Measurements from ENCODE around the gene RANBP1. TPM values are rescaled to one million over a fixed set of nuclear protein-coding genes. Genes with fewer than 3 reads are reported as not detected.

Gene RANBP1
- total and polyA plus RNA-seq, 11 donors, result 29.3 to 85.3 (median 41.5) TPM

DNA sequence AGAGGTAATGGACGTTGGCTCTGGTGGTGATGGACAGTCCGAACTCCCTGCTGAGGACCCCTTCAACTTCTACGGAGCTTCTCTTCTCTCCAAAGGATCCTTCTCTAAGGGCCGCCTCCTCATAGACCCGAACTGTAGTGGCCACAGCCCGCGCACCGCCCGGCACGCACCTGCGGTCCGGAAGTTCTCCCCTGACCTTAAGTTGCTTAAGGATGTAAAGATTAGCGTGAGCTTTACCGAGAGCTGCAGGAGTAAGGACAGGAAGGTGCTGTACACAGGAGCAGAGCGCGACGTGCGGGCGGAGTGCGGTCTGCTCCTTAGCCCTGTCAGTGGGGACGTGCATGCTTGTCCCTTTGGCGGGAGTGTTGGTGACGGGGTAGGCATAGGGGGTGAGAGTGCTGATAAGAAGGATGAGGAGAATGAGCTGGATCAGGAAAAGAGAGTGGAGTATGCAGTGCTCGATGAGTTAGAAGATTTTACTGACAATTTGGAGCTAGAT is 29.8 kb upstream of the RANBP1 start:
- Histone ChIP-seq H3K4me3 (no peak overlapping the region), H3K27me3 (no peaks in the 10 kb centered on the region), H3K9me3 (no peaks in the 10 kb centered on the region), H3K36me3 (peaks cover 7 to 60% (median 56%) of the 10 kb centered on the region in 9 donors), H3K4me1 (peaks cover 3 to 46% (median 37%) of the 10 kb centered on the region in 12 donors), H3K27ac (no peak overlapping the region)
- DNase-seq, result peak in 2 of 5 donors; percentile 8 to 16
- no peak for ATAC-seq
- TF ChIP-seq POLR2A (IDR thresholded peaks at IDR 0.05), result no peak
- TF ChIP-seq, protein P1, sequence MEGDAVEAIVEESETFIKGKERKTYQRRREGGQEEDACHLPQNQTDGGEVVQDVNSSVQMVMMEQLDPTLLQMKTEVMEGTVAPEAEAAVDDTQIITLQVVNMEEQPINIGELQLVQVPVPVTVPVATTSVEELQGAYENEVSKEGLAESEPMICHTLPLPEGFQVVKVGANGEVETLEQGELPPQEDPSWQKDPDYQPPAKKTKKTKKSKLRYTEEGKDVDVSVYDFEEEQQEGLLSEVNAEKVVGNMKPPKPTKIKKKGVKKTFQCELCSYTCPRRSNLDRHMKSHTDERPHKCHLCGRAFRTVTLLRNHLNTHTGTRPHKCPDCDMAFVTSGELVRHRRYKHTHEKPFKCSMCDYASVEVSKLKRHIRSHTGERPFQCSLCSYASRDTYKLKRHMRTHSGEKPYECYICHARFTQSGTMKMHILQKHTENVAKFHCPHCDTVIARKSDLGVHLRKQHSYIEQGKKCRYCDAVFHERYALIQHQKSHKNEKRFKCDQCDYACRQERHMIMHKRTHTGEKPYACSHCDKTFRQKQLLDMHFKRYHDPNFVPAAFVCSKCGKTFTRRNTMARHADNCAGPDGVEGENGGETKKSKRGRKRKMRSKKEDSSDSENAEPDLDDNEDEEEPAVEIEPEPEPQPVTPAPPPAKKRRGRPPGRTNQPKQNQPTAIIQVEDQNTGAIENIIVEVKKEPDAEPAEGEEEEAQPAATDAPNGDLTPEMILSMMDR (IDR thresholded peaks at IDR 0.05), result no peak
- WGBS, 4 donors, result 91 to 92% (median 92%) methylated on average over 24 of the region's 24 CpGs
- intact Hi-C loops (cut with DNase I), result loop anchor here in 2 of 10 donors (10.0 kb wide), 2 partner anchors 51 to 121 kb away; no protein-coding TSS in a partner anchor

DNA sequence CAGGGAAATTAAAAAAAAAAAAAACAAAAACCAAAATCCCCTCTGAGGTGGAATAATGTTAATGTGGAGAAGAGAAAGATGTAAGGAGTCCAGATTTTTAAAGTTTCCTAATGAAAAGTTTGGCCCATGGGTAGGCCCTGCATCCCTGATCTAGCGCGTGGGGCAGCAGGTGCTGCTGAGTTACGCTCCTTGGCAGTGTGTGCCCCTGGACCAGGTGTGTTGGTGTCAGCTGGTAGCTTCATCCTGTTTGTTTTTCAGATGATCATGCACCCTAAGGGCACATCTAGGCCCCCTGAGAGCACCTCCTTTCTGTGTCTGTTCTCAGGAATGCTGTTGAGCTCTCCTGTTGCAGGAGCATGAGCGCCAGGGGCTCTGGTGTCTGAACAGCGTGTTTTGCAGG is 29.1 kb upstream of the RANBP1 start:
- Histone ChIP-seq H3K27ac (no peak overlapping the region), H3K9me3 (no peaks in the 10 kb centered on the region), H3K36me3 (peaks cover 7 to 66% (median 62%) of the 10 kb centered on the region in 9 donors), H3K4me3 (no peak overlapping the region), H3K4me1 (peaks cover 3 to 40% (median 31%) of the 10 kb centered on the region in 12 donors), H3K27me3 (no peaks in the 10 kb centered on the region)
- no peak for TF ChIP-seq POLR2A (IDR thresholded peaks at IDR 0.05)
- TF ChIP-seq, protein P1 (IDR thresholded peaks at IDR 0.05), result no peak
- WGBS, 4 donors, result 88 to 98% (median 96%) methylated on average over 5 of the region's 5 CpGs
- intact Hi-C loops (cut with DNase I), result loop anchor here in 2 of 10 donors (10.0 kb wide), 2 partner anchors 52 to 122 kb away; no protein-coding TSS in a partner anchor
- DNase-seq (peak in 1 of 5 donors; percentile 1), ATAC-seq (no peak)

DNA sequence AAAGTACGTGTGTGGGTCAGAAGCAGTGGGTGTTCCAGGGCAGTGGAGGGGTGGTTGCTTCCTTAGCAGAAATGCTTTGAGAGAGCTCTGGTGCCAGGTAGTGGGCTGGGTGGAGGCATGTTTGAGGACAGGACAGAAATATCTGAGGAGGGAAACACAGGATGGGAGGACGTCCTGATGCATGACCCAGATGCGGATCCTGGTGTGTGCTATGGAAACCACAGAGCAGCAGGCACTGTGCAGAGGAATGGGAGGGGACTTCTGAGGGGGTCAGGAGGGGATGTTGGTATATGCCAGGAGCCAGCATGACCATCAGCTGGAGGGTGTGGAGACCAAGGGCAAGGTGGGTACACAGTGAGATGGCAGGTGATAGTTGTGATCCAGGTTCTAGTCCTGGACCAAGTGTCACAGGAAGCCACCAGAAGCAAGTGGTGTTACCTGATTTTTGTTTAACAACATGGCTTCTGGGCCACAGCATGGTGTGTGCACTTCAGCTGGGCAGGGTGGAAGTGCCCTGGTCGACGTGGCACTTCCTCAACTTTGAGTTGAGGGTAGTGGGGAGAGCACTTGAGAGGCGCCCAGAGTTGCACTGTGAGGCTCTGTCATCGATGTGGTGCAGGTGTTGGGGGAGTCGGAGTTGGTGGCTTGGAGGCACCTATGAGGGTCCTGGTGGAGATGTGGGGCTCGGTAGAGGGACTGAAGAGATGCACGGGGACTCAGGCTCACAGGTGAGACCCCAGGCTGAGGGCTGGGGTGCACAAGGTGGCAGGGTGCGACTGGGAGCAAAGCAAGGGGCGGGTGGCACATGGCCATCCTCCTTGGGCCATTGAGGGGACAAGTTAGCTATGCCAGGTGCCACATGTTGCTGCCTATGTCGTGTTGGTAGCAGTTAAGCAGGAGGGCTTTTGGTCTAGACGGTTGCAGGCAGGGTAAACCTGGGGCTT is 28.3 kb upstream of the RANBP1 start:
- H3K4me3 ChIP-seq, result no peak overlapping the region
- H3K27ac ChIP-seq, result no peak overlapping the region
- no peaks in the 10 kb centered on the region for H3K27me3 ChIP-seq
- intact Hi-C loops (cut with DNase I), result loop anchor here in 2 of 10 donors (10.0 kb wide), 2 partner anchors 53 to 123 kb away; no protein-coding TSS in a partner anchor
- DNase-seq (peak in 2 of 5 donors; percentile 6 to 15), ATAC-seq (no peak)
- H3K4me1 ChIP-seq, result peaks cover 3 to 31% (median 24%) of the 10 kb centered on the region in 12 donors
- no peaks in the 10 kb centered on the region for H3K9me3 ChIP-seq
- peaks cover 7 to 75% (median 71%) of the 10 kb centered on the region in 9 donors for H3K36me3 ChIP-seq
- no peak for TF ChIP-seq POLR2A (IDR thresholded peaks at IDR 0.05)
- TF ChIP-seq, protein P1 (IDR thresholded peaks at IDR 0.05), result no peak
- 85 to 91% (median 88%) methylated on average over 14 of the region's 14 CpGs for WGBS, 4 donors

DNA sequence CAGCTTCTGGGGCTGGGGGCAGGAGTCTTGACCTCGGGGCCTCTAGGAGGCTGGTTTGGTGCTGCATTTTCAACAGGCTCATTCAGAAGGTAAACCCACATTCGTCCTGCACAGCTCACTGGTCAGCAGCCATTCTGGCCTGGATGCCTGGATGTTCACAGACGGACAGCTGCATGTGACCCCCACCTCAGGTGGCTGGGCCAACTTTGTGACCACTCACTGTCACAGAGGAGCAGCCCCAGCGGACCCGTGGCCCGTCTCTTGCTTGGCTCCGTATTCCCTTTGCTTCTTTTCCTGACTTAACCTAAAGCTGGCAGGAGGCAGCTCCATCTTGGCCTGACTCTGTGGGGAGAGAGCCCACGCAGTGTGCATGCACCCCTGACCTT is 27.6 kb upstream of the RANBP1 start:
- no peak overlapping the region for H3K4me3 ChIP-seq
- ATAC-seq, result no peak
- intact Hi-C loops (cut with DNase I), result loop anchor here in 2 of 10 donors (10.0 kb wide), 2 partner anchors 53 to 123 kb away; no protein-coding TSS in a partner anchor
- H3K4me1 ChIP-seq, result peaks cover 2 to 29% (median 17%) of the 10 kb centered on the region in 12 donors
- no peak for TF ChIP-seq POLR2A (IDR thresholded peaks at IDR 0.05)
- TF ChIP-seq, protein P1 (IDR thresholded peaks at IDR 0.05), result no peak
- DNase-seq, result peak in 2 of 5 donors; percentile 10 to 20
- no peaks in the 10 kb centered on the region for H3K9me3 ChIP-seq
- H3K27ac ChIP-seq, result no peak overlapping the region
- H3K36me3 ChIP-seq, result peaks cover 7 to 81% (median 77%) of the 10 kb centered on the region in 9 donors
- H3K27me3 ChIP-seq, result no peaks in the 10 kb centered on the region
- WGBS, 4 donors, result 87 to 91% (median 88%) methylated on average over 7 to 8 of the region's 8 CpGs
